K562 (cell line): Measurements from ENCODE around the gene GUK1. TPM values are rescaled to one million over a fixed set of nuclear protein-coding genes. Genes with fewer than 3 reads are reported as not detected.

ENCODE experiments used
- ATAC-seq: fragments of 200-7000 bp; cut with Tn5 transposase; 3 replicates; pipeline ENCODE4 v1.9.1; 2020; ENCODE audit warnings: moderate library complexity
- BruUV-seq: library from RNA; stranded (reverse); fragments of 400-500 nt; replicated peaks from 2 replicates; lab custom pipeline; 2021; lab: Mats Ljungman, UMichigan
- CTCF ChIA-PET: fragments of 300-600 bp; formaldehyde crosslinking; extraction: SDS; loops from one replicate; lab custom pipeline; 2021; ENCODE audit warnings: low intra/inter-chr PET ratio; lab: Yijun Ruan, JAX
- POLR2A ChIA-PET: fragments of 300-600, 350-650 bp; sonication (Branson Sonifier 250); formaldehyde crosslinking; extraction: SDS; loops from one replicate; lab custom pipeline; 2021; ENCODE audit warnings: antibody characterized with exemption, inconsistent platforms; lab: Yijun Ruan, JAX
- DNase-seq, 4 experiments: peaks; one replicate each; pipeline versions ENCODE4 v3.0.0 to v3.0.0-alpha.2; 2011 to 2018; ENCODE audit warnings: low spot score in 3 of 4, mixed read lengths in 3 of 4; ENCODE audit errors: extremely low read depth in 1 of 4
- FAIRE-seq: peaks from 2 replicates; lab custom pipeline; 2011; peaks lifted over from hg19 to GRCh38; lab: Jason Lieb, UNC
- H2AFZ ChIP-seq: 2 replicates; pipeline ENCODE4 v1.6.0; 2011; ENCODE audit warnings: low read depth, low read length, control low read depth, inconsistent platforms
- H3K27ac ChIP-seq: fragments of 200-600 bp; 3 replicates; pipeline ENCODE4 v1.8.0; 2011; ENCODE audit warnings: low read depth, mild to moderate bottlenecking, control low read depth, inconsistent platforms, low read length, moderate library complexity, mixed read lengths; ENCODE audit errors: extremely low read depth
- H3K27me3 ChIP-seq, 2 experiments: fragments of 300-600 bp in 1 of 2; 2 replicates in 1 of 2; 3 replicates in 1 of 2; pipeline versions ENCODE4 v1.6.0 to v1.8.0; 2011; ENCODE audit warnings: inconsistent platforms in 2 of 2, low read length in 2 of 2, mild to moderate bottlenecking in 1 of 2, mixed read lengths in 1 of 2, moderate library complexity in 1 of 2; ENCODE audit not compliant: control insufficient read depth in 2 of 2, insufficient read depth in 2 of 2
- H3K36me3 ChIP-seq: fragments of 300-600 bp; 3 replicates; pipeline ENCODE4 v1.8.0; 2011; ENCODE audit warnings: mild to moderate bottlenecking, low read length, inconsistent platforms; ENCODE audit not compliant: control insufficient read depth, insufficient read depth
- H3K4me1 ChIP-seq, 2 experiments: fragments of 200-600 bp in 1 of 2; replicated peaks in 1 of 2; 2 replicates in 1 of 2; 3 replicates in 1 of 2; pipeline versions ENCODE4 v1.5.1 to v1.8.0; 2011; ENCODE audit warnings: inconsistent platforms in 2 of 2, low read length in 2 of 2, mild to moderate bottlenecking in 1 of 2, mixed read lengths in 1 of 2, moderate library complexity in 1 of 2; ENCODE audit not compliant: control insufficient read depth in 2 of 2, insufficient read depth in 2 of 2
- H3K4me2 ChIP-seq: 2 replicates; pipeline ENCODE4 v1.6.1; 2011; ENCODE audit warnings: low read length, control low read depth, inconsistent platforms, mixed read lengths; ENCODE audit not compliant: insufficient read depth
- H3K4me3 ChIP-seq: fragments of 200-600 bp; sonication (generic), shearing (Covaris generic); 2 replicates; pipeline ENCODE4 v1.5.1; 2016; ENCODE audit warnings: control low read depth, inconsistent platforms
- H3K79me2 ChIP-seq: fragments of 200-600 bp; 3 replicates; pipeline ENCODE4 v1.8.0; 2011; ENCODE audit warnings: low read length, inconsistent platforms; ENCODE audit not compliant: control insufficient read depth, insufficient read depth
- H3K9ac ChIP-seq, 2 experiments: 2 replicates each; pipeline versions ENCODE4 v1.6.0 to v1.6.1; 2011; ENCODE audit warnings: low read depth in 2 of 2, low read length in 2 of 2, control low read depth in 1 of 2, inconsistent platforms in 1 of 2, mild to moderate bottlenecking in 1 of 2, mixed read lengths in 1 of 2; ENCODE audit not compliant: insufficient read depth in 1 of 2
- H3K9me1 ChIP-seq: one replicate; pipeline ENCODE4 v1.6.0; 2011; ENCODE audit warnings: inconsistent platforms, mild to moderate bottlenecking, low read length, moderate library complexity; ENCODE audit not compliant: control insufficient read depth, insufficient read depth
- H3K9me3 ChIP-seq: replicated peaks from 2 replicates; pipeline ENCODE4 v1.5.1; 2011; ENCODE audit warnings: low read depth, low read length, inconsistent platforms; ENCODE audit not compliant: control insufficient read depth, insufficient read depth
- H4K20me1 ChIP-seq: replicated peaks from 2 replicates; pipeline ENCODE4 v1.6.1; 2011; ENCODE audit warnings: low read length, inconsistent platforms, mixed read lengths; ENCODE audit not compliant: control insufficient read depth, insufficient read depth
- ASH1L ChIP-seq: fragments of 450-650 bp; IDR thresholded peaks from 2 replicates; pipeline ENCODE4 v1.6.1; 2018; ENCODE audit warnings: borderline replicate concordance, mild to moderate bottlenecking, low read depth; ENCODE audit not compliant: partially characterized antibody
- CBFB ChIP-seq: sonication (generic); formaldehyde crosslinking; IDR thresholded peaks from 2 replicates; pipeline ENCODE4 v1.4.0; 2020; ENCODE audit warnings: mild to moderate bottlenecking, missing genetic modification reagents
- E2F5 ChIP-seq: sonication (generic); formaldehyde crosslinking; IDR thresholded peaks from 2 replicates; pipeline ENCODE4 v1.8.0; 2022; ENCODE audit warnings: mild to moderate bottlenecking, missing genetic modification reagents
- ETV6 ChIP-seq, 3 experiments: fragments of 150-350 bp in 1 of 3; sonication (generic) in 1 of 3; formaldehyde crosslinking in 1 of 3; IDR thresholded peaks; 2 replicates each; pipeline versions ENCODE4 v1.6.1 to v1.8.0; 2014 to 2022; ENCODE audit warnings: borderline replicate concordance in 2 of 3, low read depth in 2 of 3, antibody characterized with exemption in 1 of 3, low read length in 1 of 3, mild to moderate bottlenecking in 1 of 3, missing genetic modification reagents in 1 of 3
- FOXK1 ChIP-seq: sonication (generic); formaldehyde crosslinking; IDR thresholded peaks from 2 replicates; pipeline ENCODE4 v1.8.0; 2022; ENCODE audit warnings: missing genetic modification reagents, mild to moderate bottlenecking, borderline replicate concordance
- PYGO2 ChIP-seq: fragments of 450-650 bp; IDR thresholded peaks from 2 replicates; pipeline ENCODE4 v1.6.1; 2016; ENCODE audit warnings: mild to moderate bottlenecking, missing genetic modification characterization, moderate library complexity, missing compliant biosample characterization
- RBM25 ChIP-seq: fragments of 200-400 bp; formaldehyde crosslinking; IDR thresholded peaks from 2 replicates; pipeline ENCODE4 v1.6.1; 2018; ENCODE audit warnings: low read length, low read depth, moderate library complexity; ENCODE audit not compliant: severe bottlenecking
- SNRNP70 ChIP-seq: fragments of 200-400 bp; formaldehyde crosslinking; optimal IDR thresholded peaks from 2 replicates; pipeline ENCODE3; 2017; ENCODE audit warnings: low read depth, low read length
- SRSF3 ChIP-seq: fragments of 200-400 bp; formaldehyde crosslinking; IDR thresholded peaks from 2 replicates; pipeline ENCODE4 v1.6.1; 2016; ENCODE audit warnings: mild to moderate bottlenecking, low read length, moderate library complexity; ENCODE audit not compliant: insufficient read depth
- STAG1 ChIP-seq: sonication (generic); formaldehyde crosslinking; IDR thresholded peaks from 2 replicates; pipeline ENCODE4 v1.5.0; 2020; ENCODE audit warnings: missing genetic modification reagents, borderline replicate concordance
- ZBTB43 ChIP-seq: sonication (generic); formaldehyde crosslinking; IDR thresholded peaks from 2 replicates; pipeline ENCODE4 v1.8.0; 2023; ENCODE audit warnings: mild to moderate bottlenecking, missing genetic modification reagents
- ZBTB49 ChIP-seq: sonication (generic); formaldehyde crosslinking; IDR thresholded peaks from 2 replicates; pipeline ENCODE4 v1.8.0; 2022; ENCODE audit warnings: missing genetic modification reagents, mild to moderate bottlenecking, borderline replicate concordance
- ZNF232 ChIP-seq: sonication (generic); formaldehyde crosslinking; IDR thresholded peaks from 2 replicates; pipeline ENCODE4 v1.8.0; 2022; ENCODE audit warnings: mild to moderate bottlenecking, missing genetic modification reagents
- WGBS: fragments of 100-300 bp; shearing (Covaris generic); methylation state at CpG from one replicate; pipeline ENCODE4 v1.1.6; 2016; ENCODE audit warnings: low coverage, mixed read lengths; ENCODE audit not compliant: insufficient coverage; ENCODE audit errors: missing lambda C conversion rate; 5-methylcytosine and 5-hydroxymethylcytosine counted together
- in situ Hi-C: fragments of 300-500 bp; cut with MboI; formaldehyde crosslinking; loops from 4 replicates; pipeline ENCODE4 v1.15.0; 2018; ENCODE audit warnings: inconsistent platforms, mixed read lengths
- intact Hi-C: fragments of 100-400 bp; cut with micrococcal nuclease; formaldehyde crosslinking; loops from 2 replicates; pipeline ENCODE4 v1.14.2; 2022
- polyA plus RNA-seq, 8 experiments: library from polyadenylated mRNA; depleted of rRNA in 4 of 8; stranded (reverse) in 5 of 8; unstranded in 3 of 8; fragments of >200 nt; fragmentation: Nextera tagmentation in 2 of 8; fragmentation: Illumina TruSeq in 1 of 8; extraction: Ambion mirVana in 2 of 8; extraction: Trizol in 1 of 8; gene quantifications; 2 replicates each; pipeline versions ENCODE4 v1.2.1 to v1.2.3, GENCODE V29; 2011 to 2014; ENCODE audit warnings: inconsistent platforms in 1 of 8, missing spikeins in 1 of 8
- total RNA-seq, 7 experiments: library from RNA; depleted of rRNA in 6 of 7; stranded (reverse); fragments of >200 nt in 6 of 7; fragmentation: Illumina TruSeq in 2 of 7; extraction: Trizol in 2 of 7; gene quantifications; 2 replicates each; pipeline versions ENCODE4 v1.2.1 to v1.2.3, GENCODE V29; 2011 to 2021; ENCODE audit warnings: low replicate concordance in 1 of 7

The GUK1 gene
- total and polyA plus RNA-seq, 9 of the 15 experiments (the other 6 are each of a cell fraction or from before 2014, with no cell fraction given), result 7.0 to 331 (median 132) TPM

- Histone ChIP-seq H4K20me1 (no peaks in the 10 kb centered on the region), H3K4me3 (peak overlapping the region; percentile 81), H3K4me2 (peak overlapping the region; percentile 97), H3K27me3 (no peaks in the 10 kb centered on the region), H3K4me1 (peaks cover 20 to 47% of the 10 kb centered on the region in 2 experiments; a peak in 4 of 5 replicates), H3K36me3 (peaks cover 29% of the 10 kb centered on the region; the same call in 2 of the 3 replicates), H3K27ac (peak overlapping the region; percentile 77), H3K9me3 (peaks cover 4% of the 10 kb centered on the region; the same call in 1 of the 2 replicates), H3K9ac (peak overlapping the region; percentile 86 to 99), H3K9me1 (no peaks in the 10 kb centered on the region), H2AFZ (peak overlapping the region; percentile 94), H3K79me2 (peaks cover 33% of the 10 kb centered on the region)
- TF ChIP-seq ZNF232 (CRISPR knock-in tag) (peak; percentile 63; the same call in 1 of the 2 replicates), ZBTB43 (CRISPR knock-in tag) (peak; percentile 75; the same call in 1 of the 2 replicates), ETV6 (IDR thresholded peaks at IDR 0.05; ENCODE audit: borderline replicate concordance in 1 of 2, low read depth in 2 of 2, low read length in 1 of 2) (no peak), ETV6 (CRISPR knock-in tag; IDR thresholded peaks at IDR 0.05; ENCODE audit: borderline replicate concordance) (0 out of 2 replicates have a peak, but pooled peaks have one; percentile 28), SNRNP70 (peak; percentile 50), PYGO2 (tag) (no peak), ASH1L (no peak), E2F5 (CRISPR knock-in tag) (0 out of 2 replicates have a peak, but pooled peaks have one; percentile 11), STAG1 (CRISPR knock-in tag) (peak; percentile 36; the same call in 1 of the 2 replicates), CBFB (CRISPR knock-in tag) (0 out of 2 replicates have a peak, but pooled peaks have one; percentile 45), FOXK1 (CRISPR knock-in tag) (peak; percentile 94), SRSF3 (0 out of 2 replicates have a peak, but pooled peaks have one; percentile 62), ZBTB49 (CRISPR knock-in tag) (0 out of 2 replicates have a peak, but pooled peaks have one; percentile 66), RBM25 (no peak)
- DNase-seq (no peak), ATAC-seq (no peak; the same call in 2 of the 3 replicates), FAIRE-seq (no peak)
- ChIA-PET POLR2A (interaction anchor here (0.6 to 1.9 kb wide), 4 partner anchors 10 to 160 kb away, joined by 3 to 8 read pairs (median 4); no protein-coding TSS in a partner anchor), CTCF (no interaction called here)
- in situ Hi-C loops, result no loop called here
- intact Hi-C loops, result no loop called here
- no TSS peak for BruUV-seq
- WGBS, result under 1% methylated on average over 8 of the region's 8 CpGs
These were observed 31.4 kb upstream of the GUK1 start for GRCh38 chr1:228108742-228109072.
